GM23338 (cell line): ENCODE data around the gene OLA1. TPM values are rescaled to one million over a fixed set of nuclear protein-coding genes. Genes with fewer than 3 reads are reported as not detected.

Source experiments
- ATAC-seq: fragments of 200-7000 bp; cut with Tn5 transposase; 3 replicates; pipeline ENCODE4 v1.9.1; 2020
- DNase-seq: peaks from one replicate; pipeline ENCODE4 v3.0.0-alpha.2; 2015; ENCODE audit warnings: low spot score
- H2AFZ ChIP-seq: fragments of 200-600 bp; sonication (generic); 2 replicates; pipeline ENCODE4 v1.8.0; 2016; ENCODE audit warnings: antibody characterized with exemption, mild to moderate bottlenecking, moderate library complexity
- H3F3A ChIP-seq: fragments of 200-600 bp; sonication (generic); replicated peaks from 2 replicates; pipeline ENCODE4 v1.8.0; 2017; ENCODE audit warnings: antibody characterized with exemption, mixed run types, low read depth
- H3K27ac ChIP-seq: fragments of 200-600 bp; sonication (generic); 2 replicates; pipeline ENCODE4 v1.6.1; 2016; ENCODE audit warnings: low read depth
- H3K27me3 ChIP-seq: fragments of 200-600 bp; sonication (generic); 2 replicates; pipeline ENCODE4 v1.8.0; 2016; ENCODE audit warnings: mild to moderate bottlenecking, mixed run types, moderate library complexity; ENCODE audit not compliant: insufficient read depth
- H3K36me3 ChIP-seq: fragments of 200-600 bp; sonication (generic); 2 replicates; pipeline ENCODE4 v1.8.0; 2016; ENCODE audit warnings: mild to moderate bottlenecking; ENCODE audit not compliant: insufficient read depth
- H3K4me1 ChIP-seq: fragments of 200-600 bp; sonication (generic); 2 replicates; pipeline ENCODE4 v1.8.0; 2016; ENCODE audit warnings: mild to moderate bottlenecking, moderate library complexity; ENCODE audit not compliant: insufficient read depth
- H3K4me2 ChIP-seq: fragments of 200-600 bp; sonication (generic); 2 replicates; pipeline ENCODE4 v1.7.1; 2017; ENCODE audit warnings: mixed run types
- H3K4me3 ChIP-seq: fragments of 200-600 bp; sonication (generic); 2 replicates; pipeline ENCODE4 v1.6.1; 2016; ENCODE audit warnings: mixed run types
- H3K79me2 ChIP-seq: fragments of 200-600 bp; sonication (generic); replicated peaks from 2 replicates; pipeline ENCODE4 v1.8.0; 2017; ENCODE audit warnings: mild to moderate bottlenecking; ENCODE audit not compliant: insufficient read depth
- H3K9me2 ChIP-seq: fragments of 200-600 bp; sonication (generic); 2 replicates; pipeline ENCODE4 v1.8.0; 2017; ENCODE audit not compliant: insufficient read depth
- H4K20me1 ChIP-seq: fragments of 200-600 bp; sonication (generic); replicated peaks from 2 replicates; pipeline ENCODE4 v1.8.0; 2017; ENCODE audit warnings: mild to moderate bottlenecking; ENCODE audit not compliant: insufficient read depth
- H3K27ac Mint-ChIP-seq: 2 replicates; pipeline ENCODE4 v1.8.0; 2020; ENCODE audit warnings: inconsistent platforms, mild to moderate bottlenecking, moderate library complexity, mixed read lengths
- H3K27me3 Mint-ChIP-seq: 3 replicates; pipeline ENCODE4 v1.8.0; 2022; ENCODE audit warnings: low read depth, mild to moderate bottlenecking, moderate library complexity, mixed read lengths, inconsistent platforms; ENCODE audit not compliant: insufficient read depth, poor library complexity
- H3K36me3 Mint-ChIP-seq: 3 replicates; pipeline ENCODE4 v1.8.0; 2021; ENCODE audit warnings: low read depth, mild to moderate bottlenecking, inconsistent platforms, moderate library complexity, mixed read lengths
- H3K4me1 Mint-ChIP-seq: 3 replicates; pipeline ENCODE4 v1.8.0; 2020; ENCODE audit warnings: mild to moderate bottlenecking, inconsistent platforms, mixed read lengths
- H3K4me3 Mint-ChIP-seq: 3 replicates; pipeline ENCODE4 v1.8.0; 2021; ENCODE audit warnings: moderate library complexity, mild to moderate bottlenecking, inconsistent platforms, mixed read lengths
- H3K9me3 Mint-ChIP-seq: 3 replicates; pipeline ENCODE4 v1.8.0; 2020; ENCODE audit warnings: moderate library complexity, mild to moderate bottlenecking, inconsistent platforms, mixed read lengths
- CREB1 ChIP-seq: fragments of 250-450 bp; sonication (Bioruptor Pico); IDR thresholded peaks from 2 replicates; pipeline ENCODE4 v1.5.0; 2020; ENCODE audit warnings: low read depth, mild to moderate bottlenecking, moderate library complexity
- CTCF ChIP-seq, 2 experiments: fragments of 200-600 bp in 1 of 2; sonication (generic) in 1 of 2; conservative IDR thresholded peaks; 2 replicates each; pipeline versions ENCODE4 v1.5.1 to v1.6.1; 2016 to 2017; ENCODE audit warnings: antibody characterized with exemption in 2 of 2, low read depth in 2 of 2, mild to moderate bottlenecking in 2 of 2, moderate library complexity in 1 of 2
- ETS1 ChIP-seq: IDR thresholded peaks from 2 replicates; pipeline ENCODE4 v1.6.1; 2016; ENCODE audit warnings: antibody characterized with exemption
- EZH2 ChIP-seq: fragments of 200-600 bp; sonication (generic); IDR thresholded peaks from one replicate; pipeline ENCODE4 v1.8.0; 2017; ENCODE audit warnings: antibody characterized with exemption, mild to moderate bottlenecking, low read depth; ENCODE audit not compliant: unreplicated experiment
- EZH2phosphoT487 ChIP-seq: fragments of 200-600 bp; sonication (generic); IDR thresholded peaks from one replicate; pipeline ENCODE4 v1.8.1; 2018; ENCODE audit warnings: antibody characterized with exemption; ENCODE audit not compliant: unreplicated experiment
- JUNB ChIP-seq: IDR thresholded peaks from one replicate; pipeline ENCODE4 v1.6.1; 2016; ENCODE audit warnings: antibody characterized with exemption; ENCODE audit not compliant: unreplicated experiment
- NANOG ChIP-seq: IDR thresholded peaks from 2 replicates; pipeline ENCODE4 v1.6.1; 2016; ENCODE audit warnings: antibody characterized with exemption, borderline replicate concordance
- POLR2AphosphoS5 ChIP-seq: IDR thresholded peaks from 2 replicates; pipeline ENCODE4 v1.6.1; 2016; ENCODE audit warnings: antibody characterized with exemption, low read depth
- REST ChIP-seq: IDR thresholded peaks from one replicate; pipeline ENCODE4 v1.6.1; 2018; ENCODE audit warnings: antibody characterized with exemption; ENCODE audit not compliant: unreplicated experiment
- STAT1 ChIP-seq: IDR thresholded peaks from one replicate; pipeline ENCODE4 v1.6.1; 2016; ENCODE audit warnings: antibody characterized with exemption; ENCODE audit not compliant: unreplicated experiment
- ZNF114 ChIP-seq: fragments of 250-450 bp; sonication (Bioruptor Pico); IDR thresholded peaks from 2 replicates; pipeline ENCODE4 v1.5.0; 2020; ENCODE audit warnings: mild to moderate bottlenecking, moderate library complexity
- ZNF331 ChIP-seq: fragments of 250-450 bp; sonication (Bioruptor Pico); IDR thresholded peaks from 2 replicates; pipeline ENCODE4 v1.5.0; 2020; ENCODE audit warnings: low read depth, mild to moderate bottlenecking, moderate library complexity
- ZNF462 ChIP-seq: fragments of 250-450 bp; sonication (Bioruptor Pico); IDR thresholded peaks from 2 replicates; pipeline ENCODE4 v1.5.0; 2020; ENCODE audit warnings: mild to moderate bottlenecking, moderate library complexity
- polyA plus RNA-seq: library from polyadenylated mRNA; unstranded; fragments of >200 nt; fragmentation: Nextera tagmentation; extraction: Ambion mirVana; gene quantifications from 2 replicates; pipeline ENCODE4 v1.2.1, GENCODE V29; 2016
- total RNA-seq: library from RNA; depleted of rRNA; stranded (reverse); fragments of >200 nt; shearing (Covaris generic); gene quantifications from 2 replicates; pipeline ENCODE4 v1.2.3, GENCODE V29; 2014

The OLA1 gene
- total and polyA plus RNA-seq, 2 experiments from 2014 or later = 104 to 242 TPM

GRCh38 chr2:174172802-174173355 lies 75.5 kb downstream of the OLA1 start:
- Mint-ChIP-seq H3K4me3 (no peak overlapping the region), H3K9me3 (peaks cover 25% of the 10 kb centered on the region), H3K27me3 (no peaks in the 10 kb centered on the region), H3K27ac (no peak overlapping the region), H3K4me1 (peaks cover 7% of the 10 kb centered on the region), H3K36me3 (peaks cover 50% of the 10 kb centered on the region)
- TF ChIP-seq ETS1 = no peak
- no peak for TF ChIP-seq EZH2
- TF ChIP-seq ZNF331 (CRISPR knock-in tag) = no peak
- no peak for TF ChIP-seq POLR2AphosphoS5
- TF ChIP-seq REST = no peak
- no peak for TF ChIP-seq JUNB
- TF ChIP-seq ZNF114 = no peak
- TF ChIP-seq NANOG = no peak
- TF ChIP-seq CREB1 (CRISPR knock-in tag) = no peak
- no peak for TF ChIP-seq CTCF (conservative IDR thresholded peaks at IDR 0.05; ENCODE audit: low read depth in 2 of 2)
- TF ChIP-seq STAT1 = no peak
- no peak for TF ChIP-seq EZH2phosphoT487
- no peak for TF ChIP-seq ZNF462
- Histone ChIP-seq H4K20me1 (no peaks in the 10 kb centered on the region), H3K36me3 (no peaks in the 10 kb centered on the region), H3K4me3 (no peak overlapping the region), H3F3A (no peaks in the 10 kb centered on the region), H2AFZ (no peak overlapping the region), H3K4me2 (no peak overlapping the region), H3K9me2 (no peaks in the 10 kb centered on the region), H3K27ac (no peak overlapping the region), H3K79me2 (peaks cover 86% of the 10 kb centered on the region), H3K4me1 (no peaks in the 10 kb centered on the region), H3K27me3 (no peaks in the 10 kb centered on the region)
- DNase-seq = no peak
- no peak for ATAC-seq
